ENCODE data around the gene ADRB1. TPM values are rescaled to one million over a fixed set of nuclear protein-coding genes. Genes with fewer than 3 reads are reported as not detected.

Gene ADRB1
- total RNA-seq, 1 donor from 2014 or later, result 35.6 TPM

GRCh38 chr10:114064151-114065048 is 20.7 kb downstream of the ADRB1 start:
- Histone ChIP-seq H3K9me3 (no peaks in the 10 kb centered on the region), H3K27ac (no peak overlapping the region), H3K4me3 (no peak overlapping the region), H3K4me1 (peaks cover 24% of the 10 kb centered on the region), H3K27me3 (ENCODE audit: low read depth) (no peaks in the 10 kb centered on the region), H3K36me3 (no peaks in the 10 kb centered on the region)
- ATAC-seq (peak; percentile 88 to 93), DNase-seq (peak; percentile 59)
- intact Hi-C loops (cut with DNase I), result no loop called here
- TF ChIP-seq CTCF (IDR thresholded peaks at IDR 0.05), result no peak

- Histone ChIP-seq H3K4me1 (peaks cover 24% of the 10 kb centered on the region), H3K27ac (no peak overlapping the region), H3K9me3 (no peaks in the 10 kb centered on the region), H3K27me3 (ENCODE audit: low read depth) (no peaks in the 10 kb centered on the region), H3K4me3 (no peak overlapping the region), H3K36me3 (no peaks in the 10 kb centered on the region)
- no peak for DNase-seq
- intact Hi-C loops (cut with DNase I), result no loop called here
- TF ChIP-seq CTCF (IDR thresholded peaks at IDR 0.05), result no peak
- ATAC-seq, result no peak
Observed at GRCh38 chr10:114065049-114065435, 21.4 kb downstream of the ADRB1 start.

GRCh38 chr10:114068054-114068707 is 24.5 kb downstream of the ADRB1 start:
- H3K4me3 ChIP-seq, result no peak overlapping the region
- ATAC-seq (no peak), DNase-seq (no peak)
- no peak overlapping the region for H3K27ac ChIP-seq
- H3K36me3 ChIP-seq, result no peaks in the 10 kb centered on the region
- no peaks in the 10 kb centered on the region for H3K27me3 ChIP-seq (ENCODE audit: low read depth)
- H3K4me1 ChIP-seq, result peaks cover 24% of the 10 kb centered on the region
- TF ChIP-seq CTCF (IDR thresholded peaks at IDR 0.05), result no peak
- intact Hi-C loops (cut with DNase I), result no loop called here
- H3K9me3 ChIP-seq, result no peaks in the 10 kb centered on the region

GRCh38 chr10:114070710-114071109 is 27.0 kb downstream of the ADRB1 start:
- H3K4me1 ChIP-seq, result peaks cover 7% of the 10 kb centered on the region
- no peak overlapping the region for H3K27ac ChIP-seq
- no peaks in the 10 kb centered on the region for H3K9me3 ChIP-seq
- no peak overlapping the region for H3K4me3 ChIP-seq
- DNase-seq (no peak), ATAC-seq (no peak)
- H3K36me3 ChIP-seq, result no peaks in the 10 kb centered on the region
- intact Hi-C loops (cut with DNase I), result no loop called here
- no peak for TF ChIP-seq CTCF (IDR thresholded peaks at IDR 0.05)
- H3K27me3 ChIP-seq (ENCODE audit: low read depth), result no peaks in the 10 kb centered on the region

GRCh38 chr10:114071178-114071577 is 27.5 kb downstream of the ADRB1 start:
- H3K9me3 ChIP-seq, result no peaks in the 10 kb centered on the region
- DNase-seq, result no peak
- intact Hi-C loops (cut with DNase I), result no loop called here
- H3K36me3 ChIP-seq, result no peaks in the 10 kb centered on the region
- no peak for TF ChIP-seq CTCF (IDR thresholded peaks at IDR 0.05)
- ATAC-seq, result no peak
- no peak overlapping the region for H3K27ac ChIP-seq
- H3K4me3 ChIP-seq, result no peak overlapping the region
- peaks cover 7% of the 10 kb centered on the region for H3K4me1 ChIP-seq
- no peaks in the 10 kb centered on the region for H3K27me3 ChIP-seq (ENCODE audit: low read depth)
